ENCODE results near the gene SUGT1. TPM values are rescaled to one million over a fixed set of nuclear protein-coding genes. Genes with fewer than 3 reads are reported as not detected.

SUGT1 gene
- total and polyA plus RNA-seq, 2 experiments from 2014 or later = 51.1 to 52.3 TPM

- WGBS (ENCODE audit: low lambda C conversion rate, missing lambda C conversion rate) = 88% methylated on average over 3 of the region's 3 CpGs
- H2AFZ ChIP-seq = no peak overlapping the region
- no peak overlapping the region for H3K4me2 ChIP-seq
Observed at GRCh38 chr13:52695856-52696255, 43.2 kb downstream of the SUGT1 start.

DNA sequence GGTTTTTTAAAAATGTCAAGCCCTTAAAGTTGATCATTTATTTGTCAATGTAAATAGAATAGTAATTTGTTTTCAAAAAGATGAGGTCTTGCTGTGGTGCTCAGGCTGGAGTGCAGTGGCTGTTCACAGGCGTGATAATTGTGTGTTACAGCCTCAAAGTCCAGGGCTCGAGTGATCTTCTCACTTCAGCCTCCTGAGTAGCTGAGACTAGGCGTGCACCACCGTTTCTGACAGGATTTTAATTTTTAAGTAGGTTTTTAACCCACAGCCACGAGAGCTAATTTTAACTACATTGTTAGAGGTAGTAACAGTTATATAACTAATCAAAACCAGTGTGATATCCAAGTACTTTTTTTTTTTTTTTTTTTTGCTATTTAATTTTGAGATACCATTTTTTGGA, 43.9 kb downstream of the SUGT1 start:
- WGBS (ENCODE audit: low lambda C conversion rate, missing lambda C conversion rate) = 96% methylated on average over 5 of the region's 5 CpGs
- DNase-seq (ENCODE audit: low spot score) = no peak
- H3K79me2 ChIP-seq = no peaks in the 10 kb centered on the region
- no peaks in the 10 kb centered on the region for H3K27me3 ChIP-seq
- H3K9me3 ChIP-seq (ENCODE audit: low read depth) = no peaks in the 10 kb centered on the region
- H3K36me3 ChIP-seq (replicated peaks; ENCODE audit: insufficient read depth, low read depth) = no peaks in the 10 kb centered on the region
- no peak overlapping the region for H3K27ac ChIP-seq
- no peaks in the 10 kb centered on the region for H3K9me2 ChIP-seq (replicated peaks; ENCODE audit: insufficient read depth)
- H3K4me2 ChIP-seq = no peak overlapping the region
- no peak overlapping the region for H2AFZ ChIP-seq
- H3K4me3 ChIP-seq = no peak overlapping the region
- H3K4me1 ChIP-seq (ENCODE audit: insufficient read depth) = no peaks in the 10 kb centered on the region
- H4K20me1 ChIP-seq (ENCODE audit: insufficient read depth, poor library complexity, severe bottlenecking) = no peaks in the 10 kb centered on the region
- TF ChIP-seq, protein P1, sequence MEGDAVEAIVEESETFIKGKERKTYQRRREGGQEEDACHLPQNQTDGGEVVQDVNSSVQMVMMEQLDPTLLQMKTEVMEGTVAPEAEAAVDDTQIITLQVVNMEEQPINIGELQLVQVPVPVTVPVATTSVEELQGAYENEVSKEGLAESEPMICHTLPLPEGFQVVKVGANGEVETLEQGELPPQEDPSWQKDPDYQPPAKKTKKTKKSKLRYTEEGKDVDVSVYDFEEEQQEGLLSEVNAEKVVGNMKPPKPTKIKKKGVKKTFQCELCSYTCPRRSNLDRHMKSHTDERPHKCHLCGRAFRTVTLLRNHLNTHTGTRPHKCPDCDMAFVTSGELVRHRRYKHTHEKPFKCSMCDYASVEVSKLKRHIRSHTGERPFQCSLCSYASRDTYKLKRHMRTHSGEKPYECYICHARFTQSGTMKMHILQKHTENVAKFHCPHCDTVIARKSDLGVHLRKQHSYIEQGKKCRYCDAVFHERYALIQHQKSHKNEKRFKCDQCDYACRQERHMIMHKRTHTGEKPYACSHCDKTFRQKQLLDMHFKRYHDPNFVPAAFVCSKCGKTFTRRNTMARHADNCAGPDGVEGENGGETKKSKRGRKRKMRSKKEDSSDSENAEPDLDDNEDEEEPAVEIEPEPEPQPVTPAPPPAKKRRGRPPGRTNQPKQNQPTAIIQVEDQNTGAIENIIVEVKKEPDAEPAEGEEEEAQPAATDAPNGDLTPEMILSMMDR (IDR thresholded peaks at IDR 0.05; ENCODE audit: poor library complexity) = no peak
- no peak for TF ChIP-seq EZH2 (IDR thresholded peaks at IDR 0.05; ENCODE audit: borderline replicate concordance)
- no peak for TF ChIP-seq EZH2phosphoT487 (IDR thresholded peaks at IDR 0.05; ENCODE audit: low read depth, severe bottlenecking, unreplicated experiment)

More at GRCh38 chr13:52695856-52696255, 43.2 kb downstream of the SUGT1 start:
- no peaks in the 10 kb centered on the region for H3K9me2 ChIP-seq (replicated peaks; ENCODE audit: insufficient read depth)
- no peaks in the 10 kb centered on the region for H3K27me3 ChIP-seq
- H3K27ac ChIP-seq = no peak overlapping the region
- DNase-seq (ENCODE audit: low spot score) = no peak
- H3K79me2 ChIP-seq = no peaks in the 10 kb centered on the region
- H3K9me3 ChIP-seq (ENCODE audit: low read depth) = no peaks in the 10 kb centered on the region
- no peaks in the 10 kb centered on the region for H3K36me3 ChIP-seq (replicated peaks; ENCODE audit: insufficient read depth, low read depth)
- TF ChIP-seq, protein P1 (IDR thresholded peaks at IDR 0.05; ENCODE audit: poor library complexity) = no peak
- TF ChIP-seq EZH2phosphoT487 (IDR thresholded peaks at IDR 0.05; ENCODE audit: low read depth, severe bottlenecking, unreplicated experiment) (no peak), EZH2 (IDR thresholded peaks at IDR 0.05; ENCODE audit: borderline replicate concordance) (no peak)
- H3K4me1 ChIP-seq (ENCODE audit: insufficient read depth) = no peaks in the 10 kb centered on the region
- H4K20me1 ChIP-seq (ENCODE audit: insufficient read depth, poor library complexity, severe bottlenecking) = no peaks in the 10 kb centered on the region
- H3K4me3 ChIP-seq = no peak overlapping the region

- H3K27me3 ChIP-seq = no peaks in the 10 kb centered on the region
- DNase-seq (ENCODE audit: low spot score) = no peak
Observed at GRCh38 chr13:52701728-52702465, 49.3 kb downstream of the SUGT1 start.

More at GRCh38 chr13:52701728-52702465, 49.3 kb downstream of the SUGT1 start:
- Histone ChIP-seq H3K9me3 (ENCODE audit: low read depth) (no peaks in the 10 kb centered on the region), H3K27ac (no peak overlapping the region), H2AFZ (no peak overlapping the region), H4K20me1 (ENCODE audit: insufficient read depth, poor library complexity, severe bottlenecking) (no peaks in the 10 kb centered on the region), H3K79me2 (no peaks in the 10 kb centered on the region), H3K4me2 (no peak overlapping the region), H3K36me3 (replicated peaks; ENCODE audit: insufficient read depth, low read depth) (no peaks in the 10 kb centered on the region), H3K4me1 (ENCODE audit: insufficient read depth) (no peaks in the 10 kb centered on the region), H3K9me2 (replicated peaks; ENCODE audit: insufficient read depth) (no peaks in the 10 kb centered on the region), H3K4me3 (no peak overlapping the region)
- TF ChIP-seq EZH2phosphoT487 (IDR thresholded peaks at IDR 0.05; ENCODE audit: low read depth, severe bottlenecking, unreplicated experiment) (no peak), EZH2 (IDR thresholded peaks at IDR 0.05; ENCODE audit: borderline replicate concordance) (no peak)
- TF ChIP-seq, protein P1 (IDR thresholded peaks at IDR 0.05; ENCODE audit: poor library complexity) = no peak
- 69% methylated on average over 6 of the region's 6 CpGs for WGBS (ENCODE audit: low lambda C conversion rate, missing lambda C conversion rate)

Measured in hepatocyte (in vitro differentiated cells).